ENCODE results near the gene PAM16. TPM values are rescaled to one million over a fixed set of nuclear protein-coding genes. Genes with fewer than 3 reads are reported as not detected.

PAM16 gene
- total RNA-seq, 3 donors from 2014 or later (not counting 1 experiment from before 2014, with no cell fraction given) = 29.4 to 42.7 (median 39.0) TPM

DNA sequence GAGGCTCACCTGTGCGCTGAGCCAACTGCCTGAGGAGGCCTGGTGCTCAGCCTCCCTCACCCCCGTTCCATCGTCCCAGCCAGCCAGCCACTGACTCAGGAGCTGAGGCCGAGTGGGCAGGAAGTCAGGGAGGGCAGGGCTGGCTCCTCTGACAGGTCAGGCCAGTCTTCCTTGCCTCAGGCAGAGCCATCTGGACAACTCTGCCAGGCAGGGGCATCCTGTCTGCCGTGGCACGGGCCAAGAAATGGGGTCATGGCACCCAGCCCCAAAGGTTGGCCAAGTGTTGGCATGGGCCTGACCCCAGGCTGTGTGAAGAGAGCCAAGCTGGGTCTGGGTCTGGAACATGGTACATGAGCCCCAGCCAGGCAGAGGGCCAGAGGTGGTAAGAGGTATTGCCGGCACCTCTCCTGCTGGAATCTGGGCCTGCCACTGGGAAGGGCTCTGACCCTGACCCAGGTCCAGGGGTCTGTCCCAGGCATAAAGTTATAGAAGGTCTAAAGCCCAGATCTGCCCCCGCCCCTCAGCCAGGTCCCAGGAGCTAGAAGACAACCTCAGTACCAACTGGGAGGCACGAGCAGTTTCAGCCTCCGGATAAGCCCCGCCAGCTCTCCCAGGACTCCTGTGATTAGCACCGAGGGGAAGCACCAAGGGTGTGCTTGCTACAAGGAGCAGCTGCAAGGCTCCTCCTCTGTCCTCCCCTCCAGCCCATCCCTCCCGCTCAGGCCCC lies 18.0 kb upstream of the PAM16 start:
- Histone ChIP-seq H3K27me3 (ENCODE audit: control insufficient read depth, insufficient read depth, low read length) (no peaks in the 10 kb centered on the region), H3K9me3 (ENCODE audit: control insufficient read depth, insufficient read depth, low read length) (no peaks in the 10 kb centered on the region), H3K36me3 (ENCODE audit: control insufficient read depth, insufficient read depth, low read length) (peaks cover 25% of the 10 kb centered on the region), H3K4me1 (ENCODE audit: control insufficient read depth, insufficient read depth, low read length) (peaks cover 41% of the 10 kb centered on the region), H3K27ac (ENCODE audit: low read length) (no peak overlapping the region), H3K4me3 (ENCODE audit: low read length) (no peak overlapping the region)
- no peak for DNase-seq
- Mint-ChIP-seq H3K9me3 (no peaks in the 10 kb centered on the region), H3K27ac (peak overlapping the region; percentile 18 to 36), H3K4me1 (peaks cover 0 to 18% of the 10 kb centered on the region in 2 donors), H3K27me3 (ENCODE audit: low read depth in 2 of 2) (no peaks in the 10 kb centered on the region), H3K36me3 (no peaks in the 10 kb centered on the region), H3K4me3 (no peak overlapping the region)
- WGBS (ENCODE audit: insufficient coverage) = 94% methylated on average over 13 of the region's 13 CpGs
- no peak for ATAC-seq
- no peak for TF ChIP-seq CTCF (IDR thresholded peaks at IDR 0.05)
- intact Hi-C loops (cut with micrococcal nuclease) = no loop called here

GRCh38 chr16:4367393-4367856 lies 16.3 kb upstream of the PAM16 start:
- no peak overlapping the region for H3K4me3 Mint-ChIP-seq
- no peak overlapping the region for H3K27ac ChIP-seq (ENCODE audit: low read length)
- peaks cover 0 to 12% of the 10 kb centered on the region in 2 donors for H3K4me1 Mint-ChIP-seq
- no peak for TF ChIP-seq CTCF (IDR thresholded peaks at IDR 0.05)
- no peaks in the 10 kb centered on the region for H3K27me3 Mint-ChIP-seq (ENCODE audit: low read depth in 2 of 2)
- no peaks in the 10 kb centered on the region for H3K9me3 Mint-ChIP-seq
- 94% methylated on average over 5 of the region's 5 CpGs for WGBS (ENCODE audit: insufficient coverage)
- no peak overlapping the region for H3K4me3 ChIP-seq (ENCODE audit: low read length)
- H3K9me3 ChIP-seq (ENCODE audit: control insufficient read depth, insufficient read depth, low read length) = no peaks in the 10 kb centered on the region
- H3K36me3 ChIP-seq (ENCODE audit: control insufficient read depth, insufficient read depth, low read length) = peaks cover 34% of the 10 kb centered on the region
- DNase-seq (no peak), ATAC-seq (no peak)
- intact Hi-C loops (cut with micrococcal nuclease) = no loop called here
- peak overlapping the region in 1 of 2 donors; percentile 43 for H3K27ac Mint-ChIP-seq
- H3K4me1 ChIP-seq (ENCODE audit: control insufficient read depth, insufficient read depth, low read length) = peaks cover 27% of the 10 kb centered on the region
- H3K27me3 ChIP-seq (ENCODE audit: control insufficient read depth, insufficient read depth, low read length) = no peaks in the 10 kb centered on the region
- no peaks in the 10 kb centered on the region for H3K36me3 Mint-ChIP-seq

GRCh38 chr16:4366016-4366415 lies 14.9 kb upstream of the PAM16 start:
- Mint-ChIP-seq H3K27ac (peak overlapping the region; percentile 16 to 67), H3K9me3 (no peaks in the 10 kb centered on the region), H3K4me3 (no peak overlapping the region), H3K36me3 (no peaks in the 10 kb centered on the region), H3K27me3 (ENCODE audit: low read depth in 2 of 2) (no peaks in the 10 kb centered on the region), H3K4me1 (peaks cover 0 to 8% of the 10 kb centered on the region in 2 donors)
- Histone ChIP-seq H3K9me3 (ENCODE audit: control insufficient read depth, insufficient read depth, low read length) (no peaks in the 10 kb centered on the region), H3K27me3 (ENCODE audit: control insufficient read depth, insufficient read depth, low read length) (no peaks in the 10 kb centered on the region), H3K4me1 (ENCODE audit: control insufficient read depth, insufficient read depth, low read length) (peaks cover 21% of the 10 kb centered on the region), H3K27ac (ENCODE audit: low read length) (no peak overlapping the region), H3K36me3 (ENCODE audit: control insufficient read depth, insufficient read depth, low read length) (peaks cover 48% of the 10 kb centered on the region), H3K4me3 (ENCODE audit: low read length) (no peak overlapping the region)
- intact Hi-C loops (cut with micrococcal nuclease) = no loop called here
- WGBS (ENCODE audit: insufficient coverage) = 92% methylated on average over 13 of the region's 13 CpGs
- DNase-seq (no peak), ATAC-seq (no peak)
- TF ChIP-seq CTCF (IDR thresholded peaks at IDR 0.05) = no peak
